Adrenal gland (tissue), 12 donors: ENCODE measurements around the gene PJA2. TPM values are rescaled to one million over a fixed set of nuclear protein-coding genes. Genes with fewer than 3 reads are reported as not detected.

ENCODE experiments used
- DNase-seq, 7 donors: peaks; one replicate each; pipeline ENCODE4 v3.0.0-alpha.2; 2019 to 2020
- H3K27ac ChIP-seq, 5 donors: fragments of 200-600 bp; sonication (generic) in 4 of 5; 1 replicate in 3 of 5; 2 replicates in 2 of 5; pipeline versions ENCODE4 v1.5.1 to v1.8.0; 2016 to 2020; ENCODE audit warnings: mild to moderate bottlenecking in 1 of 5
- H3K27me3 ChIP-seq: fragments of 200-600 bp; 2 replicates; pipeline ENCODE4 v1.8.0; 2021
- H3K36me3 ChIP-seq, 2 donors: fragments of 200-600 bp; replicated peaks in 1 of 2; 1 replicate in 1 of 2; 2 replicates in 1 of 2; pipeline versions ENCODE4 v1.5.1 to v1.8.0; 2018 to 2022
- H3K4me1 ChIP-seq, 2 donors: fragments of 200-600 bp; replicated peaks in 1 of 2; 1 replicate in 1 of 2; 2 replicates in 1 of 2; pipeline versions ENCODE4 v1.5.1 to v1.8.0; 2018 to 2021
- H3K4me3 ChIP-seq, 4 donors: fragments of 200-600 bp; sonication (generic) in 3 of 4; one replicate each; pipeline ENCODE4 v1.5.1; 2016 to 2018
- H3K9me3 ChIP-seq, 3 donors: fragments of 200-600 bp; sonication (generic) in 1 of 3; replicated peaks in 1 of 3; 1 replicate in 2 of 3; 2 replicates in 1 of 3; pipeline versions ENCODE4 v1.5.1 to v1.8.0; 2016 to 2021
- POLR2A ChIP-seq, 2 donors: fragments of 450-650 bp; IDR thresholded peaks; one replicate each; pipeline ENCODE4 v1.6.1; 2017; ENCODE audit warnings: antibody characterized with exemption in 2 of 2, mild to moderate bottlenecking in 2 of 2, moderate library complexity in 1 of 2
- WGBS, 4 donors: extraction: QIAGEN DNeasy Blood & Tissue Kit in 2 of 4; methylation state at CpG; one replicate each; pipeline versions ENCODE4 v1.1.5 to v1.1.7; 2013 to 2017; 5-methylcytosine and 5-hydroxymethylcytosine counted together
- intact Hi-C, 2 donors: fragments of 100-400 bp; cut with DNase I; formaldehyde crosslinking; loops; one replicate each; pipeline versions ENCODE4 v1.14.1 to v1.15.0; 2022 to 2023
- polyA plus RNA-seq, 3 donors: library from polyadenylated mRNA; stranded (reverse); fragments of 200-250 nt in 2 of 3; fragments of 350-450 nt in 1 of 3; fragmentation: Illumina TruSeq in 1 of 3; extraction: RNeasy Lipid Tissue Mini Kit (QIAGEN cat#74804) in 1 of 3; gene quantifications; one replicate each; pipeline ENCODE4 v1.2.3, GENCODE V29; 2013 to 2014
- total RNA-seq, 9 donors: library from RNA; depleted of rRNA in 4 of 9; stranded (reverse); fragments of >200 nt in 4 of 9; fragments of 120-200 nt in 1 of 9; fragmentation: NEBNext Ultra II Directional in 1 of 9; extraction: Animal tissue kit (Norgen Biotek cat#: 25700) in 1 of 9; gene quantifications; one replicate each; pipeline versions ENCODE4 v1.1.0 to v1.2.4, GENCODE V29; 2013 to 2023
- TF ChIP-seq, protein P1 (sequence below), 6 experiments: fragments of 450-650 bp in 4 of 6; fragments of 200-600 bp in 2 of 6; sonication (generic) in 1 of 6; IDR thresholded peaks; 1 replicate in 5 of 6; 2 replicates in 1 of 6; pipeline versions ENCODE4 v1.5.1 to v1.8.0; 2016 to 2021; ENCODE audit warnings: antibody characterized with exemption in 6 of 6, mild to moderate bottlenecking in 2 of 6, moderate library complexity in 1 of 6
- donor health status: healthy with polysubstance abuse.
- donor health status: Bipolar disorder and iron deficiency.
- donor health status: DM: yes; HTN: yes; CAD: no.
- donor health status: DM: no; HTN: no; CAD: no.
- donor health status: DM: no; HTN: no; CAD: no.
- donor health status: DM: yes; HTN: yes; CAD: no.

The PJA2 gene
- total and polyA plus RNA-seq, 12 donors: 16.7 to 134 (median 89.1) TPM

DNA sequence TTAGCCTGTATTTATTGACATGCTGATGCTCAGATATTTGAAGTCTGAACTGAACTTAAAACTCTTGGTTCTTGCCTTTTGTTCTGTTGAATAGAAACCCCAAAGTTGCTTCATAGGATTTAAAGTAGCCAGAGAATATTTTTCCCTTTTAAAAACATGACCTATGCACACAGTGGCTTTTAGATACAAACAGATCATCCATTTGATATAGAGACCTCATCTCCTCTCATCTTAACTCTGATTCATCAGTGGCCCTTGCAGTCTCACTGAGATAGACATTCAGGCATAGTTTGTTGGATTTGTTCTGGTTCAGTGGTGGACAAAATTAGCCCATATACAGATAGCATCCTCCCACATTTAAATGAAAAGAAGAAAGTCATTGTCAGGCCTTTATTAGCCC lies 43.5 kb upstream of the PJA2 start:
- H3K4me3 ChIP-seq: no peak overlapping the region
- DNase-seq: no peak
- H3K9me3 ChIP-seq: no peaks in the 10 kb centered on the region
- H3K36me3 ChIP-seq: no peaks in the 10 kb centered on the region
- H3K27me3 ChIP-seq: no peaks in the 10 kb centered on the region
- TF ChIP-seq, protein P1, sequence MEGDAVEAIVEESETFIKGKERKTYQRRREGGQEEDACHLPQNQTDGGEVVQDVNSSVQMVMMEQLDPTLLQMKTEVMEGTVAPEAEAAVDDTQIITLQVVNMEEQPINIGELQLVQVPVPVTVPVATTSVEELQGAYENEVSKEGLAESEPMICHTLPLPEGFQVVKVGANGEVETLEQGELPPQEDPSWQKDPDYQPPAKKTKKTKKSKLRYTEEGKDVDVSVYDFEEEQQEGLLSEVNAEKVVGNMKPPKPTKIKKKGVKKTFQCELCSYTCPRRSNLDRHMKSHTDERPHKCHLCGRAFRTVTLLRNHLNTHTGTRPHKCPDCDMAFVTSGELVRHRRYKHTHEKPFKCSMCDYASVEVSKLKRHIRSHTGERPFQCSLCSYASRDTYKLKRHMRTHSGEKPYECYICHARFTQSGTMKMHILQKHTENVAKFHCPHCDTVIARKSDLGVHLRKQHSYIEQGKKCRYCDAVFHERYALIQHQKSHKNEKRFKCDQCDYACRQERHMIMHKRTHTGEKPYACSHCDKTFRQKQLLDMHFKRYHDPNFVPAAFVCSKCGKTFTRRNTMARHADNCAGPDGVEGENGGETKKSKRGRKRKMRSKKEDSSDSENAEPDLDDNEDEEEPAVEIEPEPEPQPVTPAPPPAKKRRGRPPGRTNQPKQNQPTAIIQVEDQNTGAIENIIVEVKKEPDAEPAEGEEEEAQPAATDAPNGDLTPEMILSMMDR (IDR thresholded peaks at IDR 0.05): no peak
- TF ChIP-seq POLR2A (IDR thresholded peaks at IDR 0.05): no peak
- no peak overlapping the region for H3K27ac ChIP-seq
- H3K4me1 ChIP-seq: peaks cover 0 to 7% of the 10 kb centered on the region in 2 donors
- intact Hi-C loops: no loop called here

DNA sequence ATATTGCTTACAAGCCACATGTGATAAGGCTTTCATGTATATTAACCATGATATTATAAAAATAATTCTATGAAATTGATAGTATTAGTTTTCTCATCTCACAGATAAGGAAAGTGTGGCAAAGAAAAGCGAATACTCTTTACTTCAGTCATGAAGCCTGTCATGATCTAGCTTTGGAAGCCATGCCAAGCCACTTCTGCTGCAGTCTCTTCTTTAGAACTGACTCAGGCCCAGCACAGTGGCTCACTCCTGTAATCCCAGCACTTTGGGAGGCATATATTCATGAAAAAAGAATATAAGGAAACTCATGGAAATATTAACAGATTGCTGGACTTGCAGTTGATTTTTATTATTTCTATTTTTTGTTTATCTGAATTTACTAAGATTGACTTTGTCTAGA lies 42.9 kb upstream of the PJA2 start:
- H3K4me3 ChIP-seq: no peak overlapping the region
- 86 to 97% (median 92%) methylated on average over 1 of the region's 1 CpG for WGBS, 4 donors
- no peaks in the 10 kb centered on the region for H3K27me3 ChIP-seq
- no peak for DNase-seq
- H3K36me3 ChIP-seq: no peaks in the 10 kb centered on the region
- intact Hi-C loops: no loop called here
- H3K9me3 ChIP-seq: no peaks in the 10 kb centered on the region
- peaks cover 0 to 7% of the 10 kb centered on the region in 2 donors for H3K4me1 ChIP-seq
- no peak overlapping the region for H3K27ac ChIP-seq
- no peak for TF ChIP-seq POLR2A (IDR thresholded peaks at IDR 0.05)
- TF ChIP-seq, protein P1 (IDR thresholded peaks at IDR 0.05): no peak

DNA sequence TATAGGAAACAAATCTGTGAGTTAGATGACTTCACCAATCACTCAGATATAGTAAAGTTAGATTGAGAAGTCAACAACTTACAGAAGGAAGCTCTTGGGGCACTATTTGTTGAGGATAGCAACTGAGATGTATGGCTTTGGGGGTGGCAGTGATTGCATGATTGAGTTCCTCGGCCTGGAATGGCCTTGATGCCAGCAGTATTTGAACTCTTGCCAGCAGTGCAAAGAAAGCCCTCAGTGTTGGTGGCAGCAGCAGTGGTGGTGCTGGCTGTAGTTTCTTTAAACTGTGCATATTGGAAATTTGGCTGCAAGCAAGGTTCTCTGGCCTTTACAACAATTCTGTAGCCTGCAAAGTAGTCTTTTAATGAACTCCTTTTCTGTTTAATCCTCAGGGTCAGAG lies 41.4 kb upstream of the PJA2 start:
- H3K4me1 ChIP-seq: peaks cover 0 to 7% of the 10 kb centered on the region in 2 donors
- intact Hi-C loops: no loop called here

DNA sequence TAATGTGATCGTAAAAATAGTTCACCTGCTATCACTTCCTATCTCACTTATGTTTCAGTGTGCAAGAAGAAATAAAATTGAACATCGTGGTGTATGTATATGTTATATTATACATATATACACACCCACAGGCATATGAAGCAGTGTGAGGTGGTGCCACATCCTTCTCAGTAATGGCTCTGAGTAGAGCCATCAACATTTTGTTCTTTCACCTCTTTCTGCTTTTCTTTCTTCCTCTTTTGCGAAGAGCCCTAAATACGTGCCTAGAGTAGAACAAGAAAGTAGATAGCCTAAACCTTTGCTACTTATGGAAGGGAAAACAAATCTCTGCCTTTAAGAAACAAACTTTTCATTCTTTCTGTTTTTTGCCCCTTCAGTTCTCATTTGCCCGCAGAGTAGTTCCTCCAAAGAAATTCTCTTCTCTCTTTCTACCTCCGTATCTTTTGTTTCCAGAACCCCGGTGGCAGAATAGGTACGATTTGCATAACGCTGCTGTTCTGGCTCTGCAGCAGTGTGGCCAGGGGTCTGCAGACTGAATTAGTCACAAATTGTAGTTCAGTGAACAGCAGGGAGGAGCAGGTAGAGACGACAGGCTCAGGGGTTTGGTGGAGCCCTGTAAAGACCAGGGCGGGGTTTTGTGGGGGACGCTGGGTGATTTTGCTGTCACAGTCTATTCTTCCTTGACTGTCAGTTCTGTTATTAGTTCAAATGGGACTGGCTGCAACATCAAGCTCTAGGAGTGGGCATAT lies 40.5 kb upstream of the PJA2 start:
- no peaks in the 10 kb centered on the region for H3K9me3 ChIP-seq
- no peak for DNase-seq
- TF ChIP-seq, protein P1 (IDR thresholded peaks at IDR 0.05): no peak
- TF ChIP-seq POLR2A (IDR thresholded peaks at IDR 0.05): no peak
- H3K27me3 ChIP-seq: no peaks in the 10 kb centered on the region
- H3K36me3 ChIP-seq: no peaks in the 10 kb centered on the region
- no peak overlapping the region for H3K27ac ChIP-seq
- H3K4me3 ChIP-seq: no peak overlapping the region
- H3K4me1 ChIP-seq: peaks cover 0 to 4% of the 10 kb centered on the region in 2 donors
- WGBS, 4 donors: 80 to 85% (median 82%) methylated on average over 10 to 12 of the region's 12 CpGs
- intact Hi-C loops: no loop called here

More for the DNA sequence above, 41.4 kb upstream of the PJA2 start:
- H3K36me3 ChIP-seq: no peaks in the 10 kb centered on the region
- H3K4me3 ChIP-seq: no peak overlapping the region
- H3K27ac ChIP-seq: no peak overlapping the region
- DNase-seq: peak in 3 of 7 donors; percentile 20 to 30 (median 24)
- H3K9me3 ChIP-seq: no peaks in the 10 kb centered on the region
- WGBS, 4 donors: 26 to 46% (median 35%) methylated on average over 1 of the region's 1 CpG
- TF ChIP-seq, protein P1 (IDR thresholded peaks at IDR 0.05): no peak
- TF ChIP-seq POLR2A (IDR thresholded peaks at IDR 0.05): no peak
- H3K27me3 ChIP-seq: no peaks in the 10 kb centered on the region
